ENCODE results near the gene POC1B.

POC1B gene

GRCh38 chr12:89414851-89415250 is 111.0 kb downstream of the POC1B start:
- TF ChIP-seq CTCF (IDR thresholded peaks at IDR 0.05): no peak
- DNase-seq (ENCODE audit: low spot score): no peak
- Histone ChIP-seq H3K27ac (no peak overlapping the region), H3K4me3 (no peak overlapping the region)

GRCh38 chr12:89414322-89414721 is 111.5 kb downstream of the POC1B start:
- no peak for TF ChIP-seq CTCF (IDR thresholded peaks at IDR 0.05)
- Histone ChIP-seq H3K27ac (no peak overlapping the region), H3K4me3 (no peak overlapping the region)
- no peak for DNase-seq (ENCODE audit: low spot score)

- Histone ChIP-seq H3K27ac (no peak overlapping the region), H3K4me3 (no peak overlapping the region)
- no peak for DNase-seq (ENCODE audit: low spot score)
- no peak for TF ChIP-seq CTCF (IDR thresholded peaks at IDR 0.05)
Observed at GRCh38 chr12:89413234-89413633, 112.6 kb downstream of the POC1B start.

GRCh38 chr12:89412665-89413064 is 113.2 kb downstream of the POC1B start:
- TF ChIP-seq CTCF (IDR thresholded peaks at IDR 0.05): no peak
- H3K27ac ChIP-seq: no peak overlapping the region
- DNase-seq (ENCODE audit: low spot score): no peak

GRCh38 chr12:89411846-89412245 is 114.0 kb downstream of the POC1B start:
- Histone ChIP-seq H3K27ac (no peak overlapping the region), H3K4me3 (no peak overlapping the region)
- TF ChIP-seq CTCF (IDR thresholded peaks at IDR 0.05): no peak
- DNase-seq (ENCODE audit: low spot score): no peak

More at GRCh38 chr12:89412665-89413064, 113.2 kb downstream of the POC1B start:
- no peak overlapping the region for H3K4me3 ChIP-seq

GRCh38 chr12:89411234-89411633 is 114.6 kb downstream of the POC1B start:
- no peak for TF ChIP-seq CTCF (IDR thresholded peaks at IDR 0.05)
- Histone ChIP-seq H3K27ac (no peak overlapping the region), H3K4me3 (no peak overlapping the region)
- no peak for DNase-seq (ENCODE audit: low spot score)

GRCh38 chr12:89405626-89406345 is 120.1 kb downstream of the POC1B start:
- H3K27ac ChIP-seq: no peak overlapping the region
- TF ChIP-seq CTCF (IDR thresholded peaks at IDR 0.05): no peak
- no peak for DNase-seq (ENCODE audit: low spot score)
- H3K4me3 ChIP-seq: no peak overlapping the region

Measured in coronary artery (tissue), 2 donors.